Esophagus muscularis mucosa (tissue), 4 donors: ENCODE measurements around the gene FTO. TPM values are rescaled to one million over a fixed set of nuclear protein-coding genes. Genes with fewer than 3 reads are reported as not detected.
A peak's percentile ranks its signal among the peaks of the same experiment; 100 is the strongest.

ENCODE experiments used
- DNase-seq: peaks from one replicate; pipeline ENCODE4 v3.0.0-alpha.2; 2017; ENCODE audit errors: extremely low spot score
- H3K27ac ChIP-seq, 4 donors: fragments of 200-600 bp; sonication (generic); replicated peaks in 1 of 4; 1 replicate in 3 of 4; 2 replicates in 1 of 4; pipeline ENCODE4 v1.5.1; 2016 to 2019; ENCODE audit warnings: mild to moderate bottlenecking in 1 of 4
- H3K27me3 ChIP-seq, 4 donors: fragments of 200-600 bp; sonication (generic); one replicate each; pipeline versions ENCODE4 v1.5.1 to v1.6.0; 2016 to 2019
- H3K36me3 ChIP-seq, 4 donors: fragments of 200-600 bp; sonication (generic); one replicate each; pipeline ENCODE4 v1.5.1; 2016 to 2019
- H3K4me1 ChIP-seq, 4 donors: fragments of 200-600 bp; sonication (generic); one replicate each; pipeline ENCODE4 v1.5.1; 2016 to 2019
- H3K4me3 ChIP-seq, 4 donors: fragments of 200-600 bp; sonication (generic); 1 replicate in 2 of 4; 2 replicates in 2 of 4; pipeline ENCODE4 v1.5.1; 2016 to 2019; ENCODE audit warnings: mild to moderate bottlenecking in 4 of 4, moderate library complexity in 1 of 4
- H3K9me3 ChIP-seq, 4 donors: fragments of 200-600 bp; sonication (generic); 1 replicate in 3 of 4; 2 replicates in 1 of 4; pipeline ENCODE4 v1.5.1; 2016 to 2019
- EP300 ChIP-seq: sonication (generic); formaldehyde crosslinking; IDR thresholded peaks from one replicate; pipeline ENCODE4 v1.6.1; 2017; ENCODE audit warnings: antibody characterized with exemption
- POLR2A ChIP-seq: fragments of 450-650 bp; IDR thresholded peaks from one replicate; pipeline ENCODE4 v1.6.1; 2017; ENCODE audit warnings: antibody characterized with exemption, moderate library complexity, mild to moderate bottlenecking, low read depth
- POLR2AphosphoS5 ChIP-seq, 2 donors: sonication (generic); formaldehyde crosslinking; IDR thresholded peaks; one replicate each; pipeline ENCODE4 v1.6.1; 2017; ENCODE audit warnings: antibody characterized with exemption in 2 of 2
- WGBS: methylation state at CpG from one replicate; pipeline ENCODE4 v1.1.5; 2018; 5-methylcytosine and 5-hydroxymethylcytosine counted together
- intact Hi-C: fragments of 100-400 bp; cut with DNase I; formaldehyde crosslinking; loops from one replicate; pipeline ENCODE4 v1.15.1; 2023
- total RNA-seq, 4 donors: library from RNA; depleted of rRNA; stranded (reverse); fragments of >200 nt; gene quantifications; one replicate each; pipeline versions ENCODE4 v1.1.0 to v1.2.1, GENCODE V29; 2016
- TF ChIP-seq, protein P1 (sequence below), 3 experiments: fragments of 200-600 bp in 2 of 3; fragments of 450-650 bp in 1 of 3; sonication (generic) in 2 of 3; IDR thresholded peaks; one replicate each; pipeline ENCODE4 v1.5.1; 2017 to 2019; ENCODE audit warnings: antibody characterized with exemption in 3 of 3, mild to moderate bottlenecking in 2 of 3, moderate library complexity in 1 of 3

FTO gene
- total RNA-seq, 4 donors from 2014 or later, result 101 to 121 (median 112) TPM

DNA sequence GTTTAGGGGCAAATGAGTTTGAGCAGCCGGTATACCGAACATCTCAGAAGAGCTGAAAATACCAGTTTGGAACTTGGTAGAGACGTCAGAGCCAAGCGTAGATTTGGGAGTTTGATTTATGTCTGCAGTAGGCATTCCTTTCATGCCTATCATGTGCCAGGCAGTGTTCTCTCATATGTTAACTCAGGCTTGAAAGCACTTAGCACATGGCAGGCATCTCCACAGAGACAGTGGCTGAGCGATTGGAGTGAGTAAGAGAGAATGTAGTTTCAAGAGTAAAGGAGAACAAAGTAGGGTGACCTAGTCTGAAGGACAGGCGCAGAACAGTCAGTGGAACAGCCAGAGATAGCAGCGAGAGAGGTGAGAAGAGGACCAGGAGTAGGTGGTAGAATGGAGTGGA lies 207.0 kb downstream of the FTO start:
- H3K9me3 ChIP-seq, result no peaks in the 10 kb centered on the region
- H3K36me3 ChIP-seq, result no peaks in the 10 kb centered on the region
- 95% methylated on average over 7 of the region's 7 CpGs for WGBS
- H3K27ac ChIP-seq, result no peak overlapping the region
- H3K27me3 ChIP-seq, result no peaks in the 10 kb centered on the region
- no peak for DNase-seq
- peaks cover 29 to 46% (median 39%) of the 10 kb centered on the region in 4 donors for H3K4me1 ChIP-seq
- TF ChIP-seq POLR2A (no peak), EP300 (no peak), POLR2AphosphoS5 (IDR thresholded peaks at IDR 0.05) (no peak)
- TF ChIP-seq, protein P1, sequence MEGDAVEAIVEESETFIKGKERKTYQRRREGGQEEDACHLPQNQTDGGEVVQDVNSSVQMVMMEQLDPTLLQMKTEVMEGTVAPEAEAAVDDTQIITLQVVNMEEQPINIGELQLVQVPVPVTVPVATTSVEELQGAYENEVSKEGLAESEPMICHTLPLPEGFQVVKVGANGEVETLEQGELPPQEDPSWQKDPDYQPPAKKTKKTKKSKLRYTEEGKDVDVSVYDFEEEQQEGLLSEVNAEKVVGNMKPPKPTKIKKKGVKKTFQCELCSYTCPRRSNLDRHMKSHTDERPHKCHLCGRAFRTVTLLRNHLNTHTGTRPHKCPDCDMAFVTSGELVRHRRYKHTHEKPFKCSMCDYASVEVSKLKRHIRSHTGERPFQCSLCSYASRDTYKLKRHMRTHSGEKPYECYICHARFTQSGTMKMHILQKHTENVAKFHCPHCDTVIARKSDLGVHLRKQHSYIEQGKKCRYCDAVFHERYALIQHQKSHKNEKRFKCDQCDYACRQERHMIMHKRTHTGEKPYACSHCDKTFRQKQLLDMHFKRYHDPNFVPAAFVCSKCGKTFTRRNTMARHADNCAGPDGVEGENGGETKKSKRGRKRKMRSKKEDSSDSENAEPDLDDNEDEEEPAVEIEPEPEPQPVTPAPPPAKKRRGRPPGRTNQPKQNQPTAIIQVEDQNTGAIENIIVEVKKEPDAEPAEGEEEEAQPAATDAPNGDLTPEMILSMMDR (IDR thresholded peaks at IDR 0.05), result no peak
- H3K4me3 ChIP-seq, result no peak overlapping the region
- intact Hi-C loops, result no loop called here

DNA sequence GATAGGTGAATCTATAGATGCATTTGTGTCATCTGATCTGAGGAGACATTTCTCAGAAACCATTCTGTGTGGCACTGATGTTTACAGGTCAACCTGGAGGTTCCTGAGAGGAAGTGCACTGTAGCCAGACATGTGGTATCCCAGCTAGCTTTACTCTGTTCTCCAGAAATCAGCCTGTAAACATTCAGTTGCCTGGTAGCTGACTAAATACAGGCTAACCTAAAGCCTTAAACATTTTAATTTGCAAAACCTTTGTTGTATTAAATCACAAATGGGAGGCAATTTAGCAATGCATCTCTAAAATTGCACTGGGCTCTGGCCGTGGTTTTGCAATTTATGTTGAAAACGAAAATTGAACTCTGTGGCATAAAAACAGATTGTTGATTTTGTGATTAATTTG lies 207.6 kb downstream of the FTO start:
- DNase-seq, result no peak
- Histone ChIP-seq H3K4me3 (no peak overlapping the region), H3K27me3 (no peaks in the 10 kb centered on the region), H3K27ac (no peak overlapping the region), H3K36me3 (no peaks in the 10 kb centered on the region), H3K4me1 (peaks cover 29 to 46% (median 41%) of the 10 kb centered on the region in 4 donors), H3K9me3 (no peaks in the 10 kb centered on the region)
- no peak for TF ChIP-seq POLR2A
- no peak for TF ChIP-seq POLR2AphosphoS5 (IDR thresholded peaks at IDR 0.05)
- TF ChIP-seq EP300, result no peak
- TF ChIP-seq, protein P1 (IDR thresholded peaks at IDR 0.05), result no peak
- intact Hi-C loops, result no loop called here
- WGBS, result 76% methylated on average over 2 of the region's 2 CpGs

DNA sequence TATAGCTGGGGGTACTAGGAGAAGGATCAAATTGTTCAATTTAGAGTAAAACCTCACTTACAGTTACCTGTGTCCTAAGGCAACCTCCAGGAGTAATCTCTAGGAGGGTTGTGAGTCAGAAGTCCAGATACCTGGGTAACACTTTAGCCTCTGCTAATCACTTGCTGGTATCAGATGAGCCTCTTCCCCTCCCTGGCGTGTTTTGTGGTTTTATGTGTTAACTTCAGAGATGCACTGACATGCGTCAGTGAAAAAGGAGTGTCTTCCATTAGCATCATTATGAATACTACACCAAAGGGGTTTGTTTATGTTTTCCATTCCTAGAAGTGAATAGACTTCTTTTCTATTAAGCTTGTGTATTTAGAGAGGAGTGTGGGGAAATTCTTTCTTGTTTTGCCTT lies 208.2 kb downstream of the FTO start:
- Histone ChIP-seq H3K36me3 (no peaks in the 10 kb centered on the region), H3K27me3 (no peaks in the 10 kb centered on the region), H3K4me1 (peaks cover 29 to 46% (median 41%) of the 10 kb centered on the region in 4 donors), H3K4me3 (no peak overlapping the region), H3K27ac (no peak overlapping the region), H3K9me3 (no peaks in the 10 kb centered on the region)
- intact Hi-C loops, result no loop called here
- TF ChIP-seq, protein P1 (IDR thresholded peaks at IDR 0.05), result no peak
- TF ChIP-seq POLR2A (no peak), POLR2AphosphoS5 (IDR thresholded peaks at IDR 0.05) (no peak), EP300 (no peak)
- DNase-seq, result no peak
- WGBS, result 91% methylated on average over 2 of the region's 2 CpGs

DNA sequence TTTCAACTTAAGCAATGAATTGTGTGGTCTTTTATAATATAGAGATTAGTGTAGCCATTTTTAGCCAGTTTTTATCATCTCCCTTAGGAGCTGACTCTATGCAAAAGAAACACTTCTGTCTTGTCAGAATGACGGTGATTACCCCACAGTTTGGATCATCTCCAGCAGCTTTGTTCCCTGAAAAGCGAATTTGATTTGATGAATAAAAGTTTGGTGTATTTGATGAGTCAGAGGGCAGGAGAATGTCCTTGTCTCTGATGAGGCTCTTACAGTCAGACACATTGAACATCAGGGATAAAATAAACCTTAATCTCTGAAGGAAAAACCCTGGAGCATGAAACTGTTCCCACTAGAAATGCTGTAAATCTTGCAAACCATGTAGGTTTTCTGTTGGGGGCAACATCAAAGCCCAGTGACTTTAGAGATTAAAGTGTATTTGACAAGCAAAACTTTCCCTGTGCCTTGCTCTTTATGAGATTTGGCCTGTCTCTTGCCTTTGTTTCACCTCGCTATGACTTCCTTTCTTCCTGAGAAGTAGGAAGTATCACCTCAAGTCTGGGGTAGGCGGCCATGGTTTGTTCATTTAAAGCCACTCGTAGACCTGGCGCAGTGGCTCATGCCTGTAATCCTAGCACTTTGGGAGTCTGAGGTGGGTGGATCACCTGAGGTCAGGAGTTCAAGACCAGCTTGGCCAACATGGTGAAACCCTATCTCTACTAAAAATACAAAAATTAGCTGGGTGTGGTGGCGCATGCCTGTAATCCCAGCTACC lies 209.3 kb downstream of the FTO start:
- WGBS, result 70% methylated on average over 7 of the region's 7 CpGs
- Histone ChIP-seq H3K9me3 (no peaks in the 10 kb centered on the region), H3K27me3 (no peaks in the 10 kb centered on the region), H3K4me1 (peaks cover 29 to 46% (median 40%) of the 10 kb centered on the region in 4 donors), H3K27ac (peak overlapping the region in 1 of 4 donors; percentile 36), H3K36me3 (no peaks in the 10 kb centered on the region), H3K4me3 (no peak overlapping the region)
- intact Hi-C loops, result no loop called here
- DNase-seq, result no peak
- no peak for TF ChIP-seq POLR2A
- peak in 1 of 2 donors; percentile 36 for TF ChIP-seq POLR2AphosphoS5 (IDR thresholded peaks at IDR 0.05)
- TF ChIP-seq, protein P1 (IDR thresholded peaks at IDR 0.05), result no peak
- no peak for TF ChIP-seq EP300
